GM19468 (cell line): Measurements from ENCODE around the gene VWA8.
"Not testable (repeated sequence)": the region's sequence is repeated elsewhere in the genome, so short reads cannot be mapped to it uniquely, and the experiment has no call there.

Source experiments
- ATAC-seq: cut with Tn5 transposase; IDR thresholded peaks from one replicate; pipeline ENCODE4 v1.9.1; 2021; ENCODE audit warnings: mild to moderate bottlenecking, moderate library complexity, moderate number of reproducible peaks; ENCODE audit not compliant: unreplicated experiment; ENCODE audit errors: extremely low read depth

Gene VWA8

GRCh38 chr13:41571817-41572340 lies 389.0 kb downstream of the VWA8 start:
- not testable (repeated sequence) for ATAC-seq

GRCh38 chr13:41568972-41569351 lies 391.9 kb downstream of the VWA8 start:
- ATAC-seq: no peak

GRCh38 chr13:41568143-41568971 lies 392.6 kb downstream of the VWA8 start:
- ATAC-seq: no peak

GRCh38 chr13:41567363-41567762 lies 393.5 kb downstream of the VWA8 start:
- no peak for ATAC-seq

GRCh38 chr13:41565846-41566245 lies 395.1 kb downstream of the VWA8 start:
- ATAC-seq: no peak

GRCh38 chr13:41565216-41565615 lies 395.7 kb downstream of the VWA8 start:
- no peak for ATAC-seq

GRCh38 chr13:41563984-41564365 lies 396.9 kb downstream of the VWA8 start:
- no peak for ATAC-seq

GRCh38 chr13:41563341-41563983 lies 397.4 kb downstream of the VWA8 start:
- no peak for ATAC-seq

- no peak for ATAC-seq
Observed at GRCh38 chr13:41562541-41563178, 398.2 kb downstream of the VWA8 start.

- no peak for ATAC-seq
Observed at GRCh38 chr13:41562083-41562482, 398.8 kb downstream of the VWA8 start.

- no peak for ATAC-seq
Observed at GRCh38 chr13:41561170-41561569, 399.7 kb downstream of the VWA8 start.

GRCh38 chr13:41558781-41559560 lies 401.9 kb downstream of the VWA8 start:
- ATAC-seq: no peak

- no peak for ATAC-seq
Observed at GRCh38 chr13:41557719-41558118, 403.2 kb downstream of the VWA8 start.

GRCh38 chr13:41554626-41555386 lies 406.1 kb downstream of the VWA8 start:
- no peak for ATAC-seq

GRCh38 chr13:41554180-41554579 lies 406.7 kb downstream of the VWA8 start:
- no peak for ATAC-seq

GRCh38 chr13:41552031-41552430 lies 408.9 kb downstream of the VWA8 start:
- no peak for ATAC-seq

- ATAC-seq: no peak
Observed at GRCh38 chr13:41550276-41550675, 410.6 kb downstream of the VWA8 start.

- ATAC-seq: no peak
Observed at GRCh38 chr13:41549491-41549890, 411.4 kb downstream of the VWA8 start.

- no peak for ATAC-seq
Observed at GRCh38 chr13:41548910-41549309, 412.0 kb downstream of the VWA8 start.

GRCh38 chr13:41548031-41548430 lies 412.9 kb downstream of the VWA8 start:
- no peak for ATAC-seq
